IMR-90 (cell line): ENCODE measurements around the gene TXNRD1. TPM values are rescaled to one million over a fixed set of nuclear protein-coding genes. Genes with fewer than 3 reads are reported as not detected.

ENCODE experiments used
- ATAC-seq: fragments of 200-7000 bp; cut with Tn5 transposase; 2 replicates; pipeline ENCODE4 v1.9.1; 2020; ENCODE audit warnings: low read depth, mild to moderate bottlenecking, moderate library complexity
- BruUV-seq: library from RNA; stranded (reverse); fragments of 400-500 nt; replicated peaks from 2 replicates; lab custom pipeline; 2021; lab: Mats Ljungman, UMichigan
- CTCF ChIA-PET: fragments of 300-600 bp; formaldehyde crosslinking; extraction: SDS; loops from one replicate; lab custom pipeline; 2021; ENCODE audit warnings: antibody characterized with exemption; lab: Yijun Ruan, JAX
- POLR2A ChIA-PET: fragments of 300-600 bp; sonication (Branson Sonifier 250); formaldehyde crosslinking; loops from one replicate; lab custom pipeline; 2022; ENCODE audit warnings: antibody characterized with exemption; ENCODE audit not compliant: unreplicated experiment; lab: Charles Lee
- DNase-seq: peaks from one replicate; pipeline ENCODE4 v3.0.0; 2013
- H2AFZ ChIP-seq: replicated peaks from 2 replicates; pipeline ENCODE3; 2013; ENCODE audit warnings: low read length, mild to moderate bottlenecking; ENCODE audit not compliant: poor library complexity
- H2AK5ac ChIP-seq: 2 replicates; pipeline ENCODE4 v1.6.1; 2013; ENCODE audit warnings: low read depth, low read length, inconsistent platforms
- H2AK9ac ChIP-seq: replicated peaks from 2 replicates; pipeline ENCODE3; 2013; ENCODE audit warnings: mild to moderate bottlenecking, low read depth, low read length, moderate library complexity; ENCODE audit not compliant: poor library complexity
- H2BK120ac ChIP-seq: 2 replicates; pipeline ENCODE4 v1.6.1; 2013; ENCODE audit warnings: low read depth, low read length, inconsistent platforms
- H2BK15ac ChIP-seq: 3 replicates; pipeline ENCODE4 v1.6.1; 2013; ENCODE audit warnings: low read depth, low read length, inconsistent platforms
- H2BK20ac ChIP-seq: 2 replicates; pipeline ENCODE4 v1.6.1; 2013; ENCODE audit warnings: low read depth, mild to moderate bottlenecking, inconsistent platforms, low read length, moderate library complexity
- H2BK5ac ChIP-seq: 2 replicates; pipeline ENCODE4 v1.6.1; 2013; ENCODE audit warnings: mild to moderate bottlenecking, low read depth, low read length, inconsistent platforms; ENCODE audit not compliant: poor library complexity, severe bottlenecking
- H3K14ac ChIP-seq: replicated peaks from 2 replicates; pipeline ENCODE4 v1.6.1; 2013; ENCODE audit warnings: low read depth, low read length, inconsistent platforms
- H3K18ac ChIP-seq: 2 replicates; pipeline ENCODE4 v1.6.1; 2013; ENCODE audit warnings: low read depth, low read length, control low read depth
- H3K23ac ChIP-seq: 2 replicates; pipeline ENCODE4 v1.6.1; 2013; ENCODE audit warnings: low read depth, low read length, inconsistent platforms
- H3K27ac ChIP-seq: 2 replicates; pipeline ENCODE4 v1.5.1; 2013; ENCODE audit warnings: mild to moderate bottlenecking, control low read depth, low read length; ENCODE audit not compliant: insufficient read depth
- H3K27me3 ChIP-seq: 2 replicates; pipeline ENCODE4 v1.6.1; 2013; ENCODE audit warnings: low read length; ENCODE audit not compliant: control insufficient read depth, insufficient read depth
- H3K36me3 ChIP-seq: 2 replicates; pipeline ENCODE4 v1.6.1; 2013; ENCODE audit warnings: low read length, mixed read lengths; ENCODE audit not compliant: control insufficient read depth, insufficient read depth
- H3K4ac ChIP-seq: 2 replicates; pipeline ENCODE4 v1.6.1; 2013; ENCODE audit warnings: low read depth, low read length, inconsistent platforms
- H3K4me1 ChIP-seq: 2 replicates; pipeline ENCODE4 v1.6.1; 2013; ENCODE audit warnings: low read length, mixed read lengths; ENCODE audit not compliant: control insufficient read depth, insufficient read depth
- H3K4me2 ChIP-seq: 2 replicates; pipeline ENCODE4 v1.6.1; 2013; ENCODE audit warnings: low read depth, mild to moderate bottlenecking, control low read depth, low read length, moderate library complexity
- H3K4me3 ChIP-seq: 2 replicates; pipeline ENCODE4 v1.5.1; 2013; ENCODE audit warnings: low read depth, mild to moderate bottlenecking, control low read depth, low read length, moderate library complexity; ENCODE audit not compliant: insufficient read depth
- H3K56ac ChIP-seq: 2 replicates; pipeline ENCODE4 v1.6.1; 2013; ENCODE audit warnings: low read length, inconsistent platforms; ENCODE audit not compliant: insufficient read depth; ENCODE audit errors: extremely low read depth
- H3K79me1 ChIP-seq, 2 experiments: 2 replicates each; pipeline ENCODE4 v1.6.1; 2013; ENCODE audit warnings: low read length in 2 of 2, inconsistent platforms in 1 of 2, low read depth in 1 of 2
- H3K9ac ChIP-seq: 2 replicates; pipeline ENCODE4 v1.6.1; 2013; ENCODE audit warnings: low read depth, low read length, control low read depth
- H3K9me1 ChIP-seq: 2 replicates; pipeline ENCODE4 v1.6.1; 2013; ENCODE audit warnings: low read length, inconsistent platforms; ENCODE audit not compliant: insufficient read depth
- H3K9me3 ChIP-seq: 2 replicates; pipeline ENCODE4 v1.6.1; 2013; ENCODE audit warnings: low read length; ENCODE audit not compliant: control insufficient read depth, insufficient read depth
- H4K20me1 ChIP-seq: 2 replicates; pipeline ENCODE4 v1.6.1; 2013; ENCODE audit warnings: low read length, inconsistent platforms; ENCODE audit not compliant: insufficient read depth
- H4K5ac ChIP-seq: 2 replicates; pipeline ENCODE4 v1.6.1; 2013; ENCODE audit warnings: mild to moderate bottlenecking, low read depth, low read length, control low read depth
- H4K8ac ChIP-seq, 2 experiments: 2 replicates each; pipeline ENCODE4 v1.6.1; 2013; ENCODE audit warnings: low read depth in 2 of 2, low read length in 2 of 2, control low read depth in 1 of 2, inconsistent platforms in 1 of 2
- H4K91ac ChIP-seq: 2 replicates; pipeline ENCODE4 v1.6.1; 2013; ENCODE audit warnings: low read depth, low read length, inconsistent platforms; ENCODE audit not compliant: insufficient read depth
- BHLHE40 ChIP-seq: fragments of 150-350 bp; IDR thresholded peaks from 2 replicates; pipeline ENCODE4 v1.6.1; 2016; ENCODE audit warnings: mild to moderate bottlenecking, low read depth, low read length
- CEBPB ChIP-seq: IDR thresholded peaks from 2 replicates; pipeline ENCODE4 v1.6.1; 2012; ENCODE audit warnings: low read depth, low read length, improper control_type of control experiment
- CHD1 ChIP-seq: IDR thresholded peaks from 2 replicates; pipeline ENCODE4 v1.6.1; 2012; ENCODE audit warnings: low read depth, low read length, improper control_type of control experiment
- FOS ChIP-seq: fragments of 150-350 bp; IDR thresholded peaks from 2 replicates; pipeline ENCODE4 v1.6.1; 2016; ENCODE audit warnings: low read depth, low read length
- MAFK ChIP-seq: IDR thresholded peaks from 2 replicates; pipeline ENCODE4 v1.6.1; 2012; ENCODE audit warnings: low read depth, low read length, improper control_type of control experiment
- MAZ ChIP-seq: IDR thresholded peaks from 2 replicates; pipeline ENCODE4 v1.6.1; 2012; ENCODE audit warnings: low read depth, mild to moderate bottlenecking, low read length, improper control_type of control experiment, moderate library complexity, borderline replicate concordance
- MXI1 ChIP-seq: IDR thresholded peaks from 2 replicates; pipeline ENCODE4 v1.6.1; 2012; ENCODE audit warnings: low read depth, mild to moderate bottlenecking, low read length, moderate library complexity, borderline replicate concordance
- NFE2L2 ChIP-seq: fragments of 150-350 bp; IDR thresholded peaks from 2 replicates; pipeline ENCODE4 v1.6.1; 2016; ENCODE audit warnings: low read depth, mild to moderate bottlenecking, low read length
- POLR2A ChIP-seq: IDR thresholded peaks from 2 replicates; pipeline ENCODE4 v1.6.1; 2012; ENCODE audit warnings: mild to moderate bottlenecking, low read depth, low read length
- RAD21 ChIP-seq: IDR thresholded peaks from 2 replicates; pipeline ENCODE4 v1.6.1; 2012; ENCODE audit warnings: low read length, improper control_type of control experiment
- RFX5 ChIP-seq: IDR thresholded peaks from 2 replicates; pipeline ENCODE4 v1.8.0; 2012; ENCODE audit warnings: low read depth, mild to moderate bottlenecking, low read length, moderate library complexity
- SMC3 ChIP-seq: fragments of 150-350 bp; IDR thresholded peaks from 2 replicates; pipeline ENCODE4 v1.6.1; 2016; ENCODE audit warnings: low read depth, mild to moderate bottlenecking, antibody characterized with exemption, low read length, moderate library complexity
- WGBS, 2 experiments: methylation state at CpG; one replicate each; pipeline versions ENCODE4 v1.1.5 to v1.1.7; 2013; ENCODE audit warnings: missing lambda C conversion rate in 2 of 2; ENCODE audit not compliant: insufficient read length in 1 of 2; ENCODE audit errors: extremely low coverage in 2 of 2; 5-methylcytosine and 5-hydroxymethylcytosine counted together
- dilution Hi-C: fragments of 300-500 bp; cut with HindIII; formaldehyde crosslinking; loops from one replicate; pipeline ENCODE4 v1.14.3; 2018; ENCODE audit warnings: low sequenced_read_pairs; ENCODE audit not compliant: unreplicated experiment
- in situ Hi-C: fragments of 300-500 bp; cut with MboI; formaldehyde crosslinking; loops from 3 replicates; pipeline ENCODE4 v1.14.3; 2019; ENCODE audit warnings: low sequenced_read_pairs, inconsistent platforms, mixed read lengths
- intact Hi-C: fragments of 100-400 bp; cut with micrococcal nuclease; formaldehyde crosslinking; loops from 2 replicates; pipeline ENCODE4 v1.10.0; 2022
- polyA plus RNA-seq, 3 experiments: library from polyadenylated mRNA; depleted of rRNA; stranded (reverse); fragments of >200 nt; gene quantifications; 2 replicates each; pipeline ENCODE4 v1.2.3, GENCODE V29; 2012; ENCODE audit warnings: low replicate concordance in 1 of 3
- total RNA-seq: library from RNA; depleted of rRNA; stranded (reverse); fragments of >200 nt; gene quantifications from 2 replicates; pipeline ENCODE4 v1.2.3, GENCODE V29; 2012
- TF ChIP-seq, protein P1 (sequence below): fragments of 150-350 bp; IDR thresholded peaks from 2 replicates; pipeline ENCODE4 v1.6.1; 2017; ENCODE audit warnings: mild to moderate bottlenecking, antibody characterized with exemption, low read length, low read depth
- TF ChIP-seq, protein P2 (sequence below): fragments of 150-350 bp; IDR thresholded peaks from 2 replicates; pipeline ENCODE4 v1.6.1; 2016; ENCODE audit warnings: low read depth, mild to moderate bottlenecking, low read length, moderate library complexity, borderline replicate concordance

TXNRD1 gene
- total and polyA plus RNA-seq, 2 of the 4 experiments (the other 2 are of a cell fraction) = 379 to 582 TPM

DNA sequence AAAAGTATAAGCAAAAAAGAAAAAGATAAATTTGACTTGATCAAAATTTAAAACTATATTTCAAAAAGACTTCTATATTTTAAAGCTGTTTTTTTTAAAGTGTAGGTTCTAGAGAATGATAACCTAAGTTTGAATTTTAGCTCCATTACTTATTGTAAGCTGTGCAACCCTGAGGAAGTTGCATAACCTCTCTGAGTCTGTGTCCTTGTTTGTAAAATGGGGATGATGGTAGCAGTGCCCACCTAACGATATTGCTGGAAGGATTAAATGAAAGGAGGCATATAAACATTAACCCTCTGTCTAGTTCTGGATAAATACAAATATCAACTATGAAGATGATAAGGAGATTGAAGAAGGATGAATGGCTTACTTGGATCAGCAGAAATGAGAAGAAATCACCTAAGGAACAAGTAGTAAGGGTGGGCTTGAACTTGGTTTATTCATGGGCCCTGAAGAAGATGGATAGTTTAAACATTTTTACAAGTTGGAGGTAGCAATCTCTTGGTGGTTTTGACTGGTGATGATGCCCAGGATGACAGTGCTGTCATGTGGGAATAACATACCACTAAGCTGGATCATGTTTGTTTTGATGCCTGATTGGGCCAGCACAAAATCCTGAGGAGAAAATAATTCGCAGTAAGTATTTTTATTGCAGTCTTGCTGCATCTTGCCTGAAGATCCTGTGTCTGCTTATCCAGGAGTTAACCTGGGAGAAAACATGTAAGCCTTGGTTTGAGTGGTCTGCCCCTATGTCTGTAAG is 35.0 kb downstream of the TXNRD1 start:
- peaks cover 4% of the 10 kb centered on the region; the same call in 1 of the 2 replicates for H3K4me1 ChIP-seq
- no peak overlapping the region for H2AFZ ChIP-seq
- no peak overlapping the region for H2AK5ac ChIP-seq
- H4K8ac ChIP-seq = peak overlapping the region in 1 of 2 experiments; percentile 32; a peak in 1 of 4 replicates
- H2BK20ac ChIP-seq = no peak overlapping the region
- H3K23ac ChIP-seq = no peak overlapping the region
- no peak for DNase-seq
- dilution Hi-C loops = no loop called here
- H2BK5ac ChIP-seq = no peak overlapping the region
- no peak overlapping the region for H3K4ac ChIP-seq
- H4K5ac ChIP-seq = no peak overlapping the region
- no peaks in the 10 kb centered on the region for H3K79me1 ChIP-seq
- peak overlapping the region; percentile 12 for H2AK9ac ChIP-seq
- ChIA-PET CTCF (interaction anchor here (0.5 to 1.1 kb wide), 2 partner anchors 24 to 36 kb away, joined by 3 to 4 read pairs; no protein-coding TSS in a partner anchor), POLR2A (no interaction called here)
- no peaks in the 10 kb centered on the region for H3K27me3 ChIP-seq
- no peak overlapping the region for H3K9ac ChIP-seq
- no peak overlapping the region for H3K4me2 ChIP-seq
- TF ChIP-seq, protein P1, sequence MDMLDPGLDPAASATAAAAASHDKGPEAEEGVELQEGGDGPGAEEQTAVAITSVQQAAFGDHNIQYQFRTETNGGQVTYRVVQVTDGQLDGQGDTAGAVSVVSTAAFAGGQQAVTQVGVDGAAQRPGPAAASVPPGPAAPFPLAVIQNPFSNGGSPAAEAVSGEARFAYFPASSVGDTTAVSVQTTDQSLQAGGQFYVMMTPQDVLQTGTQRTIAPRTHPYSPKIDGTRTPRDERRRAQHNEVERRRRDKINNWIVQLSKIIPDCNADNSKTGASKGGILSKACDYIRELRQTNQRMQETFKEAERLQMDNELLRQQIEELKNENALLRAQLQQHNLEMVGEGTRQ = no peak
- TF ChIP-seq CEBPB (no peak), MAZ (no peak), POLR2A (no peak), BHLHE40 (no peak), RAD21 (no peak), FOS (no peak), CHD1 (no peak), MXI1 (no peak), SMC3 (no peak), RFX5 (no peak), NFE2L2 (no peak), MAFK (no peak)
- TF ChIP-seq, protein P2, sequence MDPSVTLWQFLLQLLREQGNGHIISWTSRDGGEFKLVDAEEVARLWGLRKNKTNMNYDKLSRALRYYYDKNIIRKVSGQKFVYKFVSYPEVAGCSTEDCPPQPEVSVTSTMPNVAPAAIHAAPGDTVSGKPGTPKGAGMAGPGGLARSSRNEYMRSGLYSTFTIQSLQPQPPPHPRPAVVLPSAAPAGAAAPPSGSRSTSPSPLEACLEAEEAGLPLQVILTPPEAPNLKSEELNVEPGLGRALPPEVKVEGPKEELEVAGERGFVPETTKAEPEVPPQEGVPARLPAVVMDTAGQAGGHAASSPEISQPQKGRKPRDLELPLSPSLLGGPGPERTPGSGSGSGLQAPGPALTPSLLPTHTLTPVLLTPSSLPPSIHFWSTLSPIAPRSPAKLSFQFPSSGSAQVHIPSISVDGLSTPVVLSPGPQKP = no peak
- no peak overlapping the region for H3K56ac ChIP-seq
- H3K14ac ChIP-seq = no peak overlapping the region
- no peaks in the 10 kb centered on the region; the same call in 1 of the 2 replicates for H3K9me1 ChIP-seq
- no peak overlapping the region for H2BK120ac ChIP-seq
- H3K27ac ChIP-seq = no peak overlapping the region
- in situ Hi-C loops = no loop called here
- intact Hi-C loops = no loop called here
- no peak for ATAC-seq
- no peak overlapping the region for H3K4me3 ChIP-seq
- no peak overlapping the region for H4K91ac ChIP-seq
- BruUV-seq = no TSS peak
- H3K9me3 ChIP-seq = no peaks in the 10 kb centered on the region
- H3K18ac ChIP-seq = peak overlapping the region; percentile 29; the same call in 1 of the 2 replicates
- 100% methylated on average over 1 of the region's 2 CpGs; no CpG with 5 or more reads in 1 of the 2 experiments for WGBS, 2 experiments
- no peaks in the 10 kb centered on the region for H3K36me3 ChIP-seq
- H2BK15ac ChIP-seq = no peak overlapping the region
- no peaks in the 10 kb centered on the region for H4K20me1 ChIP-seq
